AG09319 (cell line): ENCODE data around the gene HTR4.

Source experiments
- DNase-seq: peaks from one replicate; pipeline ENCODE4 v3.0.0-alpha.2; 2010; ENCODE audit warnings: low read depth; ENCODE audit errors: extremely low read depth
- CTCF ChIP-seq: IDR thresholded peaks from 2 replicates; pipeline ENCODE4 v1.5.1; 2011; ENCODE audit warnings: low read depth, mild to moderate bottlenecking, inconsistent platforms, low read length, moderate library complexity

HTR4 gene

GRCh38 chr5:148660346-148660660, 6.0 kb upstream of the HTR4 start:
- DNase-seq, result no peak
- no peak for TF ChIP-seq CTCF

- TF ChIP-seq CTCF, result no peak
- no peak for DNase-seq
Measured at GRCh38 chr5:148659641-148660345, 5.5 kb upstream of the HTR4 start.

- TF ChIP-seq CTCF, result no peak
- DNase-seq, result no peak
Measured at GRCh38 chr5:148653291-148653835, 964 bp downstream of the HTR4 start.

- no peak for DNase-seq
- TF ChIP-seq CTCF, result no peak
Measured at GRCh38 chr5:148651528-148651927, 2.8 kb downstream of the HTR4 start.

- no peak for TF ChIP-seq CTCF
- no peak for DNase-seq
Measured at GRCh38 chr5:148645527-148645926, 8.8 kb downstream of the HTR4 start.

GRCh38 chr5:148641735-148642134, 12.6 kb downstream of the HTR4 start:
- TF ChIP-seq CTCF, result no peak
- no peak for DNase-seq

- no peak for DNase-seq
- no peak for TF ChIP-seq CTCF
Measured at GRCh38 chr5:148640471-148640870, 13.9 kb downstream of the HTR4 start.
